Esophagus squamous epithelium (tissue), 4 donors: ENCODE results near the gene PAIP2.
A peak's percentile ranks its signal among the peaks of the same experiment; 100 is the strongest.

Experiments
- CTCF ChIP-seq, 6 experiments: fragments of 450-650 bp in 4 of 6; fragments of 200-600 bp in 2 of 6; sonication (generic) in 2 of 6; IDR thresholded peaks; one replicate each; pipeline ENCODE4 v1.5.1; 2016 to 2019; ENCODE audit warnings: antibody characterized with exemption in 6 of 6, mild to moderate bottlenecking in 4 of 6, moderate library complexity in 4 of 6
- POLR2A ChIP-seq, 4 donors: fragments of 450-650 bp; IDR thresholded peaks; one replicate each; pipeline ENCODE4 v1.6.1; 2017; ENCODE audit warnings: antibody characterized with exemption in 4 of 4, mild to moderate bottlenecking in 4 of 4, moderate library complexity in 3 of 4

GRCh38 chr5:139294374-139295165 lies 47.1 kb upstream of the PAIP2 start:
- TF ChIP-seq CTCF (IDR thresholded peaks at IDR 0.05), result peak in 1 of 6 experiments; percentile 13
- TF ChIP-seq POLR2A (IDR thresholded peaks at IDR 0.05), result no peak
